Measurements from ENCODE around the gene KIF1A.

The KIF1A gene

DNA sequence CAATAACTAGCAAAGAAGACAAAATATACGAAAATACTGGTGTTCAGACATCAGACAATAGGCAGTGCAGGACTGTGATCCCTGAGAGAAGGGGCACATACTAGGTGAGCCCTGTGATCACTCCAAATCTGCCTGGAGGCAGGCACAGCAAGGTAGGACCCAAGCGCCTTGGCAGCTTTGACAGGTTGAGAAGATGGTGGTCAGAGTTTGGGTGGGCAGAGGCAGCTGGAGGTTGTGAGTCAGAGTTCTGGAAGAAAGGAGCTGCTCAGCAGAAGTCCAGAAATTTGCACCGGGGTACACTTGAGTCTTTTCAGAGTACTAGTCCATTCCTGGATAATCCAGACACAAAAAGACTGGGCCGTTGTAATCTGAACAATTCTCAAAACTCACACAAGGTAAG lies 14.0 kb downstream of the KIF1A start:
- Histone ChIP-seq H3K4me1 (ENCODE audit: insufficient read depth, low read length, poor library complexity, severe bottlenecking) (no peaks in the 10 kb centered on the region), H3K36me3 (ENCODE audit: insufficient read depth, low read length) (no peaks in the 10 kb centered on the region), H3K4me3 (ENCODE audit: low read length, poor library complexity, severe bottlenecking) (no peak overlapping the region), H4K20me1 (ENCODE audit: insufficient read depth, low read length, poor library complexity, severe bottlenecking) (no peaks in the 10 kb centered on the region), H3K9me3 (ENCODE audit: insufficient read depth, low read depth, low read length) (peaks cover 6% of the 10 kb centered on the region; the same call in 1 of the 2 replicates), H3K9me2 (replicated peaks; ENCODE audit: low read depth, low read length) (no peaks in the 10 kb centered on the region), H3K9ac (ENCODE audit: low read depth, low read length, poor library complexity, severe bottlenecking) (no peak overlapping the region), H2AFZ (ENCODE audit: low read length) (no peak overlapping the region), H3F3A (ENCODE audit: low read depth) (no peaks in the 10 kb centered on the region), H3K27me3 (ENCODE audit: insufficient read depth, low read length, poor library complexity, severe bottlenecking) (no peaks in the 10 kb centered on the region), H3K4me2 (ENCODE audit: low read depth, low read length, poor library complexity, severe bottlenecking) (no peak overlapping the region), H3K79me2 (ENCODE audit: insufficient read depth, low read length) (no peaks in the 10 kb centered on the region)
- TF ChIP-seq EZH2phosphoT487 (IDR thresholded peaks at IDR 0.05; ENCODE audit: borderline replicate concordance) = no peak
- TF ChIP-seq, protein P1, sequence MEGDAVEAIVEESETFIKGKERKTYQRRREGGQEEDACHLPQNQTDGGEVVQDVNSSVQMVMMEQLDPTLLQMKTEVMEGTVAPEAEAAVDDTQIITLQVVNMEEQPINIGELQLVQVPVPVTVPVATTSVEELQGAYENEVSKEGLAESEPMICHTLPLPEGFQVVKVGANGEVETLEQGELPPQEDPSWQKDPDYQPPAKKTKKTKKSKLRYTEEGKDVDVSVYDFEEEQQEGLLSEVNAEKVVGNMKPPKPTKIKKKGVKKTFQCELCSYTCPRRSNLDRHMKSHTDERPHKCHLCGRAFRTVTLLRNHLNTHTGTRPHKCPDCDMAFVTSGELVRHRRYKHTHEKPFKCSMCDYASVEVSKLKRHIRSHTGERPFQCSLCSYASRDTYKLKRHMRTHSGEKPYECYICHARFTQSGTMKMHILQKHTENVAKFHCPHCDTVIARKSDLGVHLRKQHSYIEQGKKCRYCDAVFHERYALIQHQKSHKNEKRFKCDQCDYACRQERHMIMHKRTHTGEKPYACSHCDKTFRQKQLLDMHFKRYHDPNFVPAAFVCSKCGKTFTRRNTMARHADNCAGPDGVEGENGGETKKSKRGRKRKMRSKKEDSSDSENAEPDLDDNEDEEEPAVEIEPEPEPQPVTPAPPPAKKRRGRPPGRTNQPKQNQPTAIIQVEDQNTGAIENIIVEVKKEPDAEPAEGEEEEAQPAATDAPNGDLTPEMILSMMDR (conservative IDR thresholded peaks at IDR 0.05; ENCODE audit: low read length) = no peak

DNA sequence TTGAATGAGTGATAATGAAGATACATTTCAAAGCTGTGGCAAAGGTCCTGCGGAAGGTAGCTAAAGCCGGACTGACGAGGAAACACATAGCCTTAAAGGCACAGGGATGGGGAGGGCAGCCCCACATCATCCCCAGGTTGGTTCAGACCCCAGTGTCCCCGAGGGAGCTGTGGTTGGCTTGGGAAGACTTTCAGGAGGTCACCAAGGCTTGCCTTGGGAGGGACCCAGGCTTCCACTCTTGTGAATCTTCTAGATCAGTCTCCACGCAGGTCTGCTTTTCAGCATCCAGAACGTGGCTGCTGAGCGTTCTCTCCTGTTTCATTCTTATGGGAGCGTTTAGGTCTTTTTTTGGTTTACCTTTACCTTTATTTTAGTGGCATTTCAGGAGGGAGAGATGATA lies 16.8 kb downstream of the KIF1A start:
- Histone ChIP-seq H4K20me1 (ENCODE audit: insufficient read depth, low read length, poor library complexity, severe bottlenecking) (no peaks in the 10 kb centered on the region), H3K9me3 (ENCODE audit: insufficient read depth, low read depth, low read length) (peaks cover 6% of the 10 kb centered on the region; the same call in 1 of the 2 replicates), H3K36me3 (ENCODE audit: insufficient read depth, low read length) (no peaks in the 10 kb centered on the region), H3K27me3 (ENCODE audit: insufficient read depth, low read length, poor library complexity, severe bottlenecking) (no peaks in the 10 kb centered on the region), H3K4me2 (ENCODE audit: low read depth, low read length, poor library complexity, severe bottlenecking) (no peak overlapping the region), H3K9ac (ENCODE audit: low read depth, low read length, poor library complexity, severe bottlenecking) (no peak overlapping the region), H3K4me1 (ENCODE audit: insufficient read depth, low read length, poor library complexity, severe bottlenecking) (no peaks in the 10 kb centered on the region), H2AFZ (ENCODE audit: low read length) (no peak overlapping the region), H3K4me3 (ENCODE audit: low read length, poor library complexity, severe bottlenecking) (no peak overlapping the region), H3K79me2 (ENCODE audit: insufficient read depth, low read length) (no peaks in the 10 kb centered on the region), H3F3A (ENCODE audit: low read depth) (no peaks in the 10 kb centered on the region), H3K9me2 (replicated peaks; ENCODE audit: low read depth, low read length) (no peaks in the 10 kb centered on the region)
- TF ChIP-seq EZH2phosphoT487 (IDR thresholded peaks at IDR 0.05; ENCODE audit: borderline replicate concordance) = no peak
- TF ChIP-seq, protein P1 (conservative IDR thresholded peaks at IDR 0.05; ENCODE audit: low read length) = no peak

DNA sequence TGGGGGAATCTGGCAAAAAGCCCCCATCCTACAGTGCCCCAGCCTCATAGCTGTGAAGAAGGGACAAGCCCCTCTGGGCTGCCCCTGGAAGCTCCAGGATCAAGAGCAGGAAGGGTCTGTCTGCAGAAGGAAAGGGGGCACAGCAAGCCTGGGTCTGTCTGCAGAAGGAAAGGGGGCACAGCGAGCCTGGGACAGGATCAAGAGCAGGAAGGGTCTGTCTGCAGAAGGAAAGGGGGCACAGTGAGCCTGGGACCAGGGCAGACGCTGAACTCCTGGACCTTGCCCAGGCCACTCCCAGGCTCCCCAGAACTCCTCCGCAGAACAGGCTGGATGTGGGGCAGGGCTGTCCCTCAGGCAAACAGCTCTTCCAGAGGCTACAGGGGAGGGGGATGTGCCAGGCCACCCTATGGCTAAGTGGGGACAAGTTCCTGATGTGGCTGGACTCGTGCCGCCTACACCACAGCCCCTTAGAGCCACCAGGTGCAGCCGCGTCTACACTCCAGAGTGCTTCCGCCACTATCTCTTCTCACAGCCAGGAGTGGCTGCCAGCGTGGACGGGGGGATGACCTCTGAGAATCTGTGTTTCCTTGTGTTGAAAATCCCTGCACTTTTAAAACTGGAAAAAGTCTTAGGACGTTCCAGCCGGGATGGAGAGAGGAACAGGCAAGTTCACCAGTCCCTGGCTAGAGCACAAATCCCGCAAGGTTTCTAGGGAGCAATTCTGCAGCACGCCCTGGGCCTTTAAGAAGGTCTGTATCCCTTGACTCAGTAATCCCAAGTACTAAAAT lies 20.8 kb downstream of the KIF1A start:
- Histone ChIP-seq H3K36me3 (ENCODE audit: insufficient read depth, low read length) (no peaks in the 10 kb centered on the region), H3K4me1 (ENCODE audit: insufficient read depth, low read length, poor library complexity, severe bottlenecking) (peaks cover 9% of the 10 kb centered on the region), H3K4me2 (ENCODE audit: low read depth, low read length, poor library complexity, severe bottlenecking) (no peak overlapping the region), H2AFZ (ENCODE audit: low read length) (no peak overlapping the region), H3K9me2 (replicated peaks; ENCODE audit: low read depth, low read length) (no peaks in the 10 kb centered on the region), H3K27me3 (ENCODE audit: insufficient read depth, low read length, poor library complexity, severe bottlenecking) (no peaks in the 10 kb centered on the region), H3F3A (ENCODE audit: low read depth) (no peaks in the 10 kb centered on the region), H4K20me1 (ENCODE audit: insufficient read depth, low read length, poor library complexity, severe bottlenecking) (no peaks in the 10 kb centered on the region), H3K9me3 (ENCODE audit: insufficient read depth, low read depth, low read length) (0 out of 2 replicates have a peak, but pooled peaks cover under 1% of the 10 kb centered on the region), H3K79me2 (ENCODE audit: insufficient read depth, low read length) (no peaks in the 10 kb centered on the region), H3K4me3 (ENCODE audit: low read length, poor library complexity, severe bottlenecking) (no peak overlapping the region), H3K9ac (ENCODE audit: low read depth, low read length, poor library complexity, severe bottlenecking) (no peak overlapping the region)
- no peak for TF ChIP-seq EZH2phosphoT487 (IDR thresholded peaks at IDR 0.05; ENCODE audit: borderline replicate concordance)
- TF ChIP-seq, protein P1 (conservative IDR thresholded peaks at IDR 0.05; ENCODE audit: low read length) = no peak
